Mesothelial cell of epicardium (in vitro differentiated cells): Measurements from ENCODE around the gene ISL1. TPM values are rescaled to one million over a fixed set of nuclear protein-coding genes. Genes with fewer than 3 reads are reported as not detected.

Experiments used
- DNase-seq, 2 experiments: peaks; one replicate each; pipeline ENCODE4 v3.0.0; 2021; ENCODE audit warnings: low spot score in 2 of 2; ENCODE audit not compliant: unreplicated experiment in 2 of 2
- H3K27ac Mint-ChIP-seq: 2 replicates; pipeline ENCODE4 v1.8.0; 2021; ENCODE audit warnings: mixed read lengths
- H3K27me3 Mint-ChIP-seq: 2 replicates; pipeline ENCODE4 v1.8.0; 2021; ENCODE audit warnings: low read depth, mixed read lengths
- H3K36me3 Mint-ChIP-seq: 2 replicates; pipeline ENCODE4 v1.8.0; 2021; ENCODE audit warnings: mixed read lengths
- H3K4me1 Mint-ChIP-seq: 2 replicates; pipeline ENCODE4 v1.8.0; 2021; ENCODE audit warnings: mixed read lengths
- H3K4me3 Mint-ChIP-seq: 2 replicates; pipeline ENCODE4 v1.8.0; 2021; ENCODE audit warnings: mild to moderate bottlenecking, moderate library complexity, mixed read lengths
- H3K9me3 Mint-ChIP-seq: 2 replicates; pipeline ENCODE4 v1.8.0; 2021; ENCODE audit warnings: mixed read lengths
- total RNA-seq: library from RNA; stranded (reverse); gene quantifications from 3 replicates; pipeline ENCODE4 v1.2.1, GENCODE V29; 2021
- TF ChIP-seq, protein P1 (sequence below): fragments of 200-600 bp; sonication (generic); IDR thresholded peaks from one replicate; pipeline ENCODE4 v1.5.0; 2021; ENCODE audit warnings: antibody characterized with exemption; ENCODE audit not compliant: unreplicated experiment

ISL1 gene
- total RNA-seq, 1 donor from 2014 or later, result 13.7 TPM

DNA sequence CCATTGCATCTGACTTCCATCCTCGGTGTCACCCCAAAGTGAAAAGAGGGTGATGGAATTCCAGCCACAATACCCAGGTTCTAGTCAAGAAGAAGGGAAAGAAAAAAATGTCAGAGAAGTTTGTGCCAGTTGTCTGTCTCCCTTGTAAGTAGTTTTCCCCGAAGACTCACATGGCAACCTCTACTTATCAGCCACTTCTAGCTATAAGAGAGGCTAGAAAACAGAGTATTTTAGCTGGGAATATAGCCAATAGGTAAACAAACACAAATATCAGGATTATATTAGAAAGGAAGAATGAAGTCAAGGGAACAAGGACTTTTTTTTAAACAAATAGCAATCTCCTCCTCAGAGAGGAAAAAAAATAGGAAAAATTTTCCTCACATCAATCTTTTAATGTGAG is 12.2 kb upstream of the ISL1 start:
- Mint-ChIP-seq H3K27me3 (peaks cover 2% of the 10 kb centered on the region), H3K9me3 (no peaks in the 10 kb centered on the region), H3K4me3 (no peak overlapping the region), H3K36me3 (no peaks in the 10 kb centered on the region), H3K27ac (peak overlapping the region; percentile 68), H3K4me1 (peaks cover 53% of the 10 kb centered on the region)
- TF ChIP-seq, protein P1, sequence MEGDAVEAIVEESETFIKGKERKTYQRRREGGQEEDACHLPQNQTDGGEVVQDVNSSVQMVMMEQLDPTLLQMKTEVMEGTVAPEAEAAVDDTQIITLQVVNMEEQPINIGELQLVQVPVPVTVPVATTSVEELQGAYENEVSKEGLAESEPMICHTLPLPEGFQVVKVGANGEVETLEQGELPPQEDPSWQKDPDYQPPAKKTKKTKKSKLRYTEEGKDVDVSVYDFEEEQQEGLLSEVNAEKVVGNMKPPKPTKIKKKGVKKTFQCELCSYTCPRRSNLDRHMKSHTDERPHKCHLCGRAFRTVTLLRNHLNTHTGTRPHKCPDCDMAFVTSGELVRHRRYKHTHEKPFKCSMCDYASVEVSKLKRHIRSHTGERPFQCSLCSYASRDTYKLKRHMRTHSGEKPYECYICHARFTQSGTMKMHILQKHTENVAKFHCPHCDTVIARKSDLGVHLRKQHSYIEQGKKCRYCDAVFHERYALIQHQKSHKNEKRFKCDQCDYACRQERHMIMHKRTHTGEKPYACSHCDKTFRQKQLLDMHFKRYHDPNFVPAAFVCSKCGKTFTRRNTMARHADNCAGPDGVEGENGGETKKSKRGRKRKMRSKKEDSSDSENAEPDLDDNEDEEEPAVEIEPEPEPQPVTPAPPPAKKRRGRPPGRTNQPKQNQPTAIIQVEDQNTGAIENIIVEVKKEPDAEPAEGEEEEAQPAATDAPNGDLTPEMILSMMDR, result no peak
- no peak for DNase-seq

DNA sequence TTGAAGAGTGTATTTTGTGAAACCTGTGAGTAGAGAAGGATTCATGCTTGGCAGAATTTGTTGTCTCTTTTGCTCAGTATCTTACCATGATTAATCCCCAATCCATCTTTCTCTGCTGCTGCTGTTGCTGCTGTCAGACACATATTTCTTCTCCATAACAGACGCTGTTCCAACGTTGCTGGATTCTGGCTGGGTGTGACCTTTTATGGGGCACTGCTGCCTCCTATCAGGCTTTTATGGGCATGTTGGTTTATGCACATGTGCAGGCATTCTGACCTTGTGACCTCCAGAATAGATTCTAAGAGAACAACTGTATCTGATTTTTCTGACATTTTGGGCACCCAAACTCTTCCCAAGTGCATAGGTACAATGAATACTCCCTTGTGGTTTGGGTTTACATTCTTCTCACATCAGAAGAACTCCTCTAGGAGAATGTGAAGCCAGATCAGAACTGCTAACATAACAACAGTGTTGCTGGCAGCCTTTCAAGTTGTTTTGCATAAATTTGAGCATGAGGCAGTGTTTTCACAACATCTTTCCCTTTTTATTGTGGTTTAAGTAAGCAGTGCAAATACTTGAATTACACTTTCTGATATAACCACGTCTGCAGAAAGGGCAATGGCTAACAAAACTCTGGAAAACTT is 9.2 kb upstream of the ISL1 start:
- H3K27ac Mint-ChIP-seq, result peak overlapping the region; percentile 30
- peaks cover 59% of the 10 kb centered on the region for H3K4me1 Mint-ChIP-seq
- H3K27me3 Mint-ChIP-seq, result peaks cover 26% of the 10 kb centered on the region
- H3K4me3 Mint-ChIP-seq, result no peak overlapping the region
- no peaks in the 10 kb centered on the region for H3K9me3 Mint-ChIP-seq
- no peaks in the 10 kb centered on the region for H3K36me3 Mint-ChIP-seq
- TF ChIP-seq, protein P1, result no peak
- DNase-seq, result no peak

GRCh38 chr5:51375084-51375483 is 8.2 kb upstream of the ISL1 start:
- Mint-ChIP-seq H3K4me1 (peaks cover 70% of the 10 kb centered on the region), H3K27ac (no peak overlapping the region), H3K36me3 (no peaks in the 10 kb centered on the region), H3K27me3 (peaks cover 36% of the 10 kb centered on the region), H3K4me3 (no peak overlapping the region), H3K9me3 (no peaks in the 10 kb centered on the region)
- no peak for DNase-seq
- TF ChIP-seq, protein P1, result no peak

DNA sequence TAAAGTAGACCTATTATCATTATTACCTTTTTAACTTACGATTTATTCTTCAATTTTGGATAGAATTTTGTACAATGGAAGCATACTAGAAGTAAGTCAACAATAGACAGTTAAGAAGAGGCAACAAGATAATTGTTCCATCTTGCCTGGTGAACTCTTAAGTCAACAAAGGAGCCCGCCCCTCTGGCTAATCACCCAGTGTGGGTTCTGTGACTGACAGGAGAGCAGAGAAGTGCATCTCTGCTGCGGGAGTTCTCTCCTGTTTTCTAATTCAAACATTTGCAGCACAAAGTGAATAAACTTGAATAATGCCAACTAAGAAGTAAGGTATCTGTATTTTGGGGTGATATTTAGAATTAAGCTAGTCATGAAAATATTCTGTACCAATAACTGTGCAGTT is 6.7 kb upstream of the ISL1 start:
- DNase-seq, result no peak
- TF ChIP-seq, protein P1, result no peak
- H3K4me3 Mint-ChIP-seq, result no peak overlapping the region
- no peaks in the 10 kb centered on the region for H3K9me3 Mint-ChIP-seq
- H3K27me3 Mint-ChIP-seq, result peaks cover 40% of the 10 kb centered on the region
- H3K4me1 Mint-ChIP-seq, result peaks cover 77% of the 10 kb centered on the region
- no peak overlapping the region for H3K27ac Mint-ChIP-seq
- no peaks in the 10 kb centered on the region for H3K36me3 Mint-ChIP-seq

- H3K9me3 Mint-ChIP-seq, result no peaks in the 10 kb centered on the region
- H3K27me3 Mint-ChIP-seq, result peaks cover 40% of the 10 kb centered on the region
- TF ChIP-seq, protein P1, result no peak
- H3K4me1 Mint-ChIP-seq, result peaks cover 76% of the 10 kb centered on the region
- H3K4me3 Mint-ChIP-seq, result peak overlapping the region; percentile 76
- no peak for DNase-seq
- H3K27ac Mint-ChIP-seq, result peak overlapping the region; percentile 92
- no peaks in the 10 kb centered on the region for H3K36me3 Mint-ChIP-seq
Observed at GRCh38 chr5:51377151-51378060, 5.8 kb upstream of the ISL1 start.
